GM12892 (cell line): Measurements from ENCODE around the gene TSEN15.

Experiments
- POLR2A ChIP-seq: IDR thresholded peaks from 2 replicates; pipeline ENCODE4 v1.6.1; 2011; ENCODE audit warnings: low read depth, low read length, control low read depth
- POLR2AphosphoS5 ChIP-seq: IDR thresholded peaks from 2 replicates; pipeline ENCODE4 v1.6.1; 2011; ENCODE audit warnings: low read depth, low read length, control low read depth

- no peak for TF ChIP-seq POLR2A
- no peak for TF ChIP-seq POLR2AphosphoS5
Measured at GRCh38 chr1:184068354-184068753, 16.8 kb downstream of the TSEN15 start.
